ENCODE data around the gene TASP1.

The TASP1 gene

GRCh38 chr20:13581451-13581850 is 57.3 kb downstream of the TASP1 start:
- H3K4me3 ChIP-seq (ENCODE audit: low read length in 2 of 2), result no peak overlapping the region
- no peak overlapping the region for H3K9ac ChIP-seq (ENCODE audit: low read depth in 1 of 2, low read length in 2 of 2)
- H3K36me3 ChIP-seq (ENCODE audit: control insufficient read depth in 2 of 2, insufficient read depth in 2 of 2, low read length in 2 of 2), result peaks cover 7 to 17% of the 10 kb centered on the region in 2 donors
- H3K27ac ChIP-seq (ENCODE audit: low read depth in 2 of 2, low read length in 2 of 2), result no peak overlapping the region
- peaks cover 0 to 4% of the 10 kb centered on the region in 2 donors for H3K9me3 ChIP-seq (ENCODE audit: control insufficient read depth in 2 of 2, low read length in 2 of 2)
- no peaks in the 10 kb centered on the region for H3K27me3 ChIP-seq (ENCODE audit: control insufficient read depth in 2 of 2, insufficient read depth in 2 of 2, low read length in 2 of 2)
- H3K4me1 ChIP-seq (ENCODE audit: control insufficient read depth in 2 of 2, insufficient read depth in 2 of 2, low read length in 2 of 2), result no peaks in the 10 kb centered on the region

GRCh38 chr20:13580707-13581106 is 58.0 kb downstream of the TASP1 start:
- Histone ChIP-seq H3K27ac (ENCODE audit: low read depth in 2 of 2, low read length in 2 of 2) (no peak overlapping the region), H3K4me1 (ENCODE audit: control insufficient read depth in 2 of 2, insufficient read depth in 2 of 2, low read length in 2 of 2) (no peaks in the 10 kb centered on the region), H3K9me3 (ENCODE audit: control insufficient read depth in 2 of 2, low read length in 2 of 2) (peaks cover 0 to 4% of the 10 kb centered on the region in 2 donors), H3K9ac (ENCODE audit: low read depth in 1 of 2, low read length in 2 of 2) (no peak overlapping the region), H3K4me3 (ENCODE audit: low read length in 2 of 2) (no peak overlapping the region), H3K36me3 (ENCODE audit: control insufficient read depth in 2 of 2, insufficient read depth in 2 of 2, low read length in 2 of 2) (peaks cover 5 to 17% of the 10 kb centered on the region in 2 donors), H3K27me3 (ENCODE audit: control insufficient read depth in 2 of 2, insufficient read depth in 2 of 2, low read length in 2 of 2) (no peaks in the 10 kb centered on the region)

GRCh38 chr20:13574071-13574470 is 64.7 kb downstream of the TASP1 start:
- Histone ChIP-seq H3K27ac (ENCODE audit: low read depth in 2 of 2, low read length in 2 of 2) (no peak overlapping the region), H3K9me3 (ENCODE audit: control insufficient read depth in 2 of 2, low read length in 2 of 2) (no peaks in the 10 kb centered on the region)

GRCh38 chr20:13571662-13572061 is 67.1 kb downstream of the TASP1 start:
- Histone ChIP-seq H3K27me3 (ENCODE audit: control insufficient read depth in 2 of 2, insufficient read depth in 2 of 2, low read length in 2 of 2) (no peaks in the 10 kb centered on the region), H3K36me3 (ENCODE audit: control insufficient read depth in 2 of 2, insufficient read depth in 2 of 2, low read length in 2 of 2) (peaks cover 0 to 3% of the 10 kb centered on the region in 2 donors), H3K27ac (ENCODE audit: low read depth in 2 of 2, low read length in 2 of 2) (no peak overlapping the region), H3K9me3 (ENCODE audit: control insufficient read depth in 2 of 2, low read length in 2 of 2) (no peaks in the 10 kb centered on the region), H3K9ac (ENCODE audit: low read depth in 1 of 2, low read length in 2 of 2) (no peak overlapping the region), H3K4me1 (ENCODE audit: control insufficient read depth in 2 of 2, insufficient read depth in 2 of 2, low read length in 2 of 2) (no peaks in the 10 kb centered on the region), H3K4me3 (ENCODE audit: low read length in 2 of 2) (no peak overlapping the region)

More at GRCh38 chr20:13574071-13574470, 64.7 kb downstream of the TASP1 start:
- no peak overlapping the region for H3K9ac ChIP-seq (ENCODE audit: low read depth in 1 of 2, low read length in 2 of 2)
- no peak overlapping the region for H3K4me3 ChIP-seq (ENCODE audit: low read length in 2 of 2)
- H3K4me1 ChIP-seq (ENCODE audit: control insufficient read depth in 2 of 2, insufficient read depth in 2 of 2, low read length in 2 of 2), result no peaks in the 10 kb centered on the region
- no peaks in the 10 kb centered on the region for H3K27me3 ChIP-seq (ENCODE audit: control insufficient read depth in 2 of 2, insufficient read depth in 2 of 2, low read length in 2 of 2)
- H3K36me3 ChIP-seq (ENCODE audit: control insufficient read depth in 2 of 2, insufficient read depth in 2 of 2, low read length in 2 of 2), result peaks cover 0 to 3% of the 10 kb centered on the region in 2 donors

GRCh38 chr20:13567663-13568062 is 71.1 kb downstream of the TASP1 start:
- H3K36me3 ChIP-seq (ENCODE audit: control insufficient read depth in 2 of 2, insufficient read depth in 2 of 2, low read length in 2 of 2), result peaks cover 0 to 3% of the 10 kb centered on the region in 2 donors
- no peak overlapping the region for H3K27ac ChIP-seq (ENCODE audit: low read depth in 2 of 2, low read length in 2 of 2)
- no peaks in the 10 kb centered on the region for H3K4me1 ChIP-seq (ENCODE audit: control insufficient read depth in 2 of 2, insufficient read depth in 2 of 2, low read length in 2 of 2)
- H3K4me3 ChIP-seq (ENCODE audit: low read length in 2 of 2), result no peak overlapping the region
- no peaks in the 10 kb centered on the region for H3K27me3 ChIP-seq (ENCODE audit: control insufficient read depth in 2 of 2, insufficient read depth in 2 of 2, low read length in 2 of 2)
- H3K9me3 ChIP-seq (ENCODE audit: control insufficient read depth in 2 of 2, low read length in 2 of 2), result no peaks in the 10 kb centered on the region
- no peak overlapping the region for H3K9ac ChIP-seq (ENCODE audit: low read depth in 1 of 2, low read length in 2 of 2)

- Histone ChIP-seq H3K27ac (ENCODE audit: low read depth in 2 of 2, low read length in 2 of 2) (no peak overlapping the region), H3K36me3 (ENCODE audit: control insufficient read depth in 2 of 2, insufficient read depth in 2 of 2, low read length in 2 of 2) (peaks cover 0 to 3% of the 10 kb centered on the region in 2 donors), H3K9ac (ENCODE audit: low read depth in 1 of 2, low read length in 2 of 2) (no peak overlapping the region), H3K27me3 (ENCODE audit: control insufficient read depth in 2 of 2, insufficient read depth in 2 of 2, low read length in 2 of 2) (no peaks in the 10 kb centered on the region), H3K4me3 (ENCODE audit: low read length in 2 of 2) (no peak overlapping the region), H3K4me1 (ENCODE audit: control insufficient read depth in 2 of 2, insufficient read depth in 2 of 2, low read length in 2 of 2) (no peaks in the 10 kb centered on the region), H3K9me3 (ENCODE audit: control insufficient read depth in 2 of 2, low read length in 2 of 2) (no peaks in the 10 kb centered on the region)
These were observed 74.9 kb downstream of the TASP1 start for GRCh38 chr20:13563854-13564253.

- no peak overlapping the region for H3K4me3 ChIP-seq (ENCODE audit: low read length in 2 of 2)
- no peaks in the 10 kb centered on the region for H3K9me3 ChIP-seq (ENCODE audit: control insufficient read depth in 2 of 2, low read length in 2 of 2)
- H3K27ac ChIP-seq (ENCODE audit: low read depth in 2 of 2, low read length in 2 of 2), result no peak overlapping the region
- no peak overlapping the region for H3K9ac ChIP-seq (ENCODE audit: low read depth in 1 of 2, low read length in 2 of 2)
- H3K4me1 ChIP-seq (ENCODE audit: control insufficient read depth in 2 of 2, insufficient read depth in 2 of 2, low read length in 2 of 2), result no peaks in the 10 kb centered on the region
- H3K27me3 ChIP-seq (ENCODE audit: control insufficient read depth in 2 of 2, insufficient read depth in 2 of 2, low read length in 2 of 2), result no peaks in the 10 kb centered on the region
- H3K36me3 ChIP-seq (ENCODE audit: control insufficient read depth in 2 of 2, insufficient read depth in 2 of 2, low read length in 2 of 2), result peaks cover 0 to 4% of the 10 kb centered on the region in 2 donors
These were observed 84.0 kb downstream of the TASP1 start for GRCh38 chr20:13554706-13555105.

- Histone ChIP-seq H3K9ac (ENCODE audit: low read depth in 1 of 2, low read length in 2 of 2) (no peak overlapping the region), H3K4me1 (ENCODE audit: control insufficient read depth in 2 of 2, insufficient read depth in 2 of 2, low read length in 2 of 2) (no peaks in the 10 kb centered on the region), H3K27ac (ENCODE audit: low read depth in 2 of 2, low read length in 2 of 2) (no peak overlapping the region), H3K4me3 (ENCODE audit: low read length in 2 of 2) (no peak overlapping the region), H3K9me3 (ENCODE audit: control insufficient read depth in 2 of 2, low read length in 2 of 2) (no peaks in the 10 kb centered on the region), H3K27me3 (ENCODE audit: control insufficient read depth in 2 of 2, insufficient read depth in 2 of 2, low read length in 2 of 2) (no peaks in the 10 kb centered on the region), H3K36me3 (ENCODE audit: control insufficient read depth in 2 of 2, insufficient read depth in 2 of 2, low read length in 2 of 2) (peaks cover 0 to 4% of the 10 kb centered on the region in 2 donors)
These were observed 84.7 kb downstream of the TASP1 start for GRCh38 chr20:13554076-13554475.

GRCh38 chr20:13552061-13552460 is 86.7 kb downstream of the TASP1 start:
- no peaks in the 10 kb centered on the region for H3K27me3 ChIP-seq (ENCODE audit: control insufficient read depth in 2 of 2, insufficient read depth in 2 of 2, low read length in 2 of 2)
- no peak overlapping the region for H3K27ac ChIP-seq (ENCODE audit: low read depth in 2 of 2, low read length in 2 of 2)
- no peaks in the 10 kb centered on the region for H3K4me1 ChIP-seq (ENCODE audit: control insufficient read depth in 2 of 2, insufficient read depth in 2 of 2, low read length in 2 of 2)
- no peak overlapping the region for H3K4me3 ChIP-seq (ENCODE audit: low read length in 2 of 2)
- H3K9ac ChIP-seq (ENCODE audit: low read depth in 1 of 2, low read length in 2 of 2), result no peak overlapping the region
- peaks cover 0 to 2% of the 10 kb centered on the region in 2 donors for H3K36me3 ChIP-seq (ENCODE audit: control insufficient read depth in 2 of 2, insufficient read depth in 2 of 2, low read length in 2 of 2)
- no peaks in the 10 kb centered on the region for H3K9me3 ChIP-seq (ENCODE audit: control insufficient read depth in 2 of 2, low read length in 2 of 2)

GRCh38 chr20:13549451-13549850 is 89.3 kb downstream of the TASP1 start:
- Histone ChIP-seq H3K27ac (ENCODE audit: low read depth in 2 of 2, low read length in 2 of 2) (no peak overlapping the region), H3K9ac (ENCODE audit: low read depth in 1 of 2, low read length in 2 of 2) (no peak overlapping the region), H3K9me3 (ENCODE audit: control insufficient read depth in 2 of 2, low read length in 2 of 2) (no peaks in the 10 kb centered on the region), H3K36me3 (ENCODE audit: control insufficient read depth in 2 of 2, insufficient read depth in 2 of 2, low read length in 2 of 2) (no peaks in the 10 kb centered on the region), H3K27me3 (ENCODE audit: control insufficient read depth in 2 of 2, insufficient read depth in 2 of 2, low read length in 2 of 2) (no peaks in the 10 kb centered on the region), H3K4me1 (ENCODE audit: control insufficient read depth in 2 of 2, insufficient read depth in 2 of 2, low read length in 2 of 2) (no peaks in the 10 kb centered on the region), H3K4me3 (ENCODE audit: low read length in 2 of 2) (no peak overlapping the region)

Data from mucosa of rectum (tissue), 2 donors.